Measurements from ENCODE around the gene HCFC1R1.

DNA sequence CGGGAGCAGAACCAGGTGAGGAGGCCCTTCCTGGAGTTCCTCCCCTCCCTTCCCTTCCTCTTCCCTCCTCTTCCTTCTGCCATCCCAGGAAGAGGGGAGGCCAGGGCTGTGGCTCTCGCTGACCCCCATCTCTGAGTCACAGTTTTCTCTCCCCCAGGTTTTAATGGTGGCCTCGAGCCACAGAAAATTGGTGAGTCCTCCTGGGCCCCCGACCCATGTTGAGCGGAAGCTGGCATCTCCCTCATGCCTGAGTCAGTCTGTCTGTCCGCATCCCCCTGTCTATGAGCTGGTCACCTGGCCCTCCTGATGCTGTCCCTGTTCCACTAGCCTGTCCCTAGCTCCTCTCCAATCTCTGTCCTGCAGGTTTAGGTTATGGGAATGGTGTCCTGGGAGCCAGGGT lies 23.8 kb downstream of the HCFC1R1 start:
- no peak for TF ChIP-seq POLR2AphosphoS5 (IDR thresholded peaks at IDR 0.05; ENCODE audit: low read depth, low read length)
- no peak for TF ChIP-seq REST (IDR thresholded peaks at IDR 0.05; ENCODE audit: insufficient read depth in 1 of 2, low read depth in 2 of 2, low read length in 2 of 2)
